Measurements from ENCODE around the gene FOXC2.
A peak's percentile ranks its signal among the peaks of the same experiment; 100 is the strongest.

The FOXC2 gene

GRCh38 chr16:86610779-86611524 is 44.3 kb downstream of the FOXC2 start:
- Histone ChIP-seq H3K4me1 (ENCODE audit: control insufficient read depth in 5 of 5, insufficient read depth in 5 of 5, low read length in 5 of 5) (peaks cover 0 to 6% (median 0%) of the 10 kb centered on the region in 5 donors), H3K9me3 (ENCODE audit: control insufficient read depth in 5 of 5, low read length in 5 of 5) (peaks cover 0 to 5% (median 0%) of the 10 kb centered on the region in 5 donors), H3K36me3 (ENCODE audit: control insufficient read depth in 5 of 5, insufficient read depth in 5 of 5, low read length in 5 of 5) (no peaks in the 10 kb centered on the region), H3K9ac (ENCODE audit: low read length in 5 of 5) (no peak overlapping the region), H3K27ac (ENCODE audit: low read depth, low read length) (no peak overlapping the region), H3K4me3 (ENCODE audit: low read depth in 1 of 5, low read length in 5 of 5) (no peak overlapping the region), H3K27me3 (ENCODE audit: control insufficient read depth in 5 of 5, insufficient read depth in 4 of 5, low read length in 5 of 5) (peaks cover 16 to 29% (median 21%) of the 10 kb centered on the region in 5 donors)

GRCh38 chr16:86611525-86611855 is 44.9 kb downstream of the FOXC2 start:
- Histone ChIP-seq H3K9me3 (ENCODE audit: control insufficient read depth in 5 of 5, low read length in 5 of 5) (peaks cover 0 to 5% (median 0%) of the 10 kb centered on the region in 5 donors), H3K9ac (ENCODE audit: low read length in 5 of 5) (no peak overlapping the region), H3K4me1 (ENCODE audit: control insufficient read depth in 5 of 5, insufficient read depth in 5 of 5, low read length in 5 of 5) (peaks cover 0 to 6% (median 0%) of the 10 kb centered on the region in 5 donors), H3K27me3 (ENCODE audit: control insufficient read depth in 5 of 5, insufficient read depth in 4 of 5, low read length in 5 of 5) (peaks cover 14 to 26% (median 21%) of the 10 kb centered on the region in 5 donors), H3K4me3 (ENCODE audit: low read depth in 1 of 5, low read length in 5 of 5) (no peak overlapping the region), H3K36me3 (ENCODE audit: control insufficient read depth in 5 of 5, insufficient read depth in 5 of 5, low read length in 5 of 5) (no peaks in the 10 kb centered on the region), H3K27ac (ENCODE audit: low read depth, low read length) (no peak overlapping the region)

GRCh38 chr16:86611941-86612340 is 45.3 kb downstream of the FOXC2 start:
- peaks cover 0 to 6% (median 0%) of the 10 kb centered on the region in 5 donors for H3K4me1 ChIP-seq (ENCODE audit: control insufficient read depth in 5 of 5, insufficient read depth in 5 of 5, low read length in 5 of 5)
- H3K9me3 ChIP-seq (ENCODE audit: control insufficient read depth in 5 of 5, low read length in 5 of 5): peaks cover 0 to 5% (median 0%) of the 10 kb centered on the region in 5 donors
- no peak overlapping the region for H3K9ac ChIP-seq (ENCODE audit: low read length in 5 of 5)
- no peak overlapping the region for H3K27ac ChIP-seq (ENCODE audit: low read depth, low read length)
- peaks cover 14 to 26% (median 21%) of the 10 kb centered on the region in 5 donors for H3K27me3 ChIP-seq (ENCODE audit: control insufficient read depth in 5 of 5, insufficient read depth in 4 of 5, low read length in 5 of 5)
- H3K36me3 ChIP-seq (ENCODE audit: control insufficient read depth in 5 of 5, insufficient read depth in 5 of 5, low read length in 5 of 5): no peaks in the 10 kb centered on the region
- no peak overlapping the region for H3K4me3 ChIP-seq (ENCODE audit: low read depth in 1 of 5, low read length in 5 of 5)

- peaks cover 14 to 27% (median 24%) of the 10 kb centered on the region in 5 donors for H3K27me3 ChIP-seq (ENCODE audit: control insufficient read depth in 5 of 5, insufficient read depth in 4 of 5, low read length in 5 of 5)
- H3K4me3 ChIP-seq (ENCODE audit: low read depth in 1 of 5, low read length in 5 of 5): no peak overlapping the region
- H3K36me3 ChIP-seq (ENCODE audit: control insufficient read depth in 5 of 5, insufficient read depth in 5 of 5, low read length in 5 of 5): no peaks in the 10 kb centered on the region
- no peak overlapping the region for H3K27ac ChIP-seq (ENCODE audit: low read depth, low read length)
- H3K4me1 ChIP-seq (ENCODE audit: control insufficient read depth in 5 of 5, insufficient read depth in 5 of 5, low read length in 5 of 5): peaks cover 0 to 6% (median 0%) of the 10 kb centered on the region in 5 donors
- no peak overlapping the region for H3K9ac ChIP-seq (ENCODE audit: low read length in 5 of 5)
- peaks cover 0 to 5% (median 0%) of the 10 kb centered on the region in 5 donors for H3K9me3 ChIP-seq (ENCODE audit: control insufficient read depth in 5 of 5, low read length in 5 of 5)
Observed at GRCh38 chr16:86614699-86615098, 48.1 kb downstream of the FOXC2 start.

GRCh38 chr16:86616906-86617305 is 50.3 kb downstream of the FOXC2 start:
- Histone ChIP-seq H3K9ac (ENCODE audit: low read length in 5 of 5) (no peak overlapping the region), H3K27ac (ENCODE audit: low read depth, low read length) (no peak overlapping the region), H3K4me1 (ENCODE audit: control insufficient read depth in 5 of 5, insufficient read depth in 5 of 5, low read length in 5 of 5) (no peaks in the 10 kb centered on the region), H3K9me3 (ENCODE audit: control insufficient read depth in 5 of 5, low read length in 5 of 5) (peaks cover 0 to 7% (median 5%) of the 10 kb centered on the region in 5 donors), H3K36me3 (ENCODE audit: control insufficient read depth in 5 of 5, insufficient read depth in 5 of 5, low read length in 5 of 5) (no peaks in the 10 kb centered on the region), H3K4me3 (ENCODE audit: low read depth in 1 of 5, low read length in 5 of 5) (no peak overlapping the region), H3K27me3 (ENCODE audit: control insufficient read depth in 5 of 5, insufficient read depth in 4 of 5, low read length in 5 of 5) (peaks cover 3 to 15% (median 13%) of the 10 kb centered on the region in 5 donors)

GRCh38 chr16:86618431-86619238 is 52.0 kb downstream of the FOXC2 start:
- no peak overlapping the region for H3K27ac ChIP-seq (ENCODE audit: low read depth, low read length)
- H3K4me1 ChIP-seq (ENCODE audit: control insufficient read depth in 5 of 5, insufficient read depth in 5 of 5, low read length in 5 of 5): no peaks in the 10 kb centered on the region
- peak overlapping the region in 4 of 5 donors; percentile 26 to 37 (median 36) for H3K4me3 ChIP-seq (ENCODE audit: low read depth in 1 of 5, low read length in 5 of 5)

More at GRCh38 chr16:86618431-86619238, 52.0 kb downstream of the FOXC2 start:
- peaks cover 5 to 15% (median 11%) of the 10 kb centered on the region in 5 donors for H3K27me3 ChIP-seq (ENCODE audit: control insufficient read depth in 5 of 5, insufficient read depth in 4 of 5, low read length in 5 of 5)
- no peaks in the 10 kb centered on the region for H3K36me3 ChIP-seq (ENCODE audit: control insufficient read depth in 5 of 5, insufficient read depth in 5 of 5, low read length in 5 of 5)
- no peak overlapping the region for H3K9ac ChIP-seq (ENCODE audit: low read length in 5 of 5)
- H3K9me3 ChIP-seq (ENCODE audit: control insufficient read depth in 5 of 5, low read length in 5 of 5): peaks cover 0 to 7% (median 5%) of the 10 kb centered on the region in 5 donors

Measured in subcutaneous abdominal adipose tissue (tissue), 5 donors.